ENCODE measurements around the gene GLS2. TPM values are rescaled to one million over a fixed set of nuclear protein-coding genes. Genes with fewer than 3 reads are reported as not detected.

The GLS2 gene
- total and polyA plus RNA-seq, 2 donors (not counting 3 experiments of a cell fraction or from before 2014, with no cell fraction given): 0.04 to 0.33 TPM

DNA sequence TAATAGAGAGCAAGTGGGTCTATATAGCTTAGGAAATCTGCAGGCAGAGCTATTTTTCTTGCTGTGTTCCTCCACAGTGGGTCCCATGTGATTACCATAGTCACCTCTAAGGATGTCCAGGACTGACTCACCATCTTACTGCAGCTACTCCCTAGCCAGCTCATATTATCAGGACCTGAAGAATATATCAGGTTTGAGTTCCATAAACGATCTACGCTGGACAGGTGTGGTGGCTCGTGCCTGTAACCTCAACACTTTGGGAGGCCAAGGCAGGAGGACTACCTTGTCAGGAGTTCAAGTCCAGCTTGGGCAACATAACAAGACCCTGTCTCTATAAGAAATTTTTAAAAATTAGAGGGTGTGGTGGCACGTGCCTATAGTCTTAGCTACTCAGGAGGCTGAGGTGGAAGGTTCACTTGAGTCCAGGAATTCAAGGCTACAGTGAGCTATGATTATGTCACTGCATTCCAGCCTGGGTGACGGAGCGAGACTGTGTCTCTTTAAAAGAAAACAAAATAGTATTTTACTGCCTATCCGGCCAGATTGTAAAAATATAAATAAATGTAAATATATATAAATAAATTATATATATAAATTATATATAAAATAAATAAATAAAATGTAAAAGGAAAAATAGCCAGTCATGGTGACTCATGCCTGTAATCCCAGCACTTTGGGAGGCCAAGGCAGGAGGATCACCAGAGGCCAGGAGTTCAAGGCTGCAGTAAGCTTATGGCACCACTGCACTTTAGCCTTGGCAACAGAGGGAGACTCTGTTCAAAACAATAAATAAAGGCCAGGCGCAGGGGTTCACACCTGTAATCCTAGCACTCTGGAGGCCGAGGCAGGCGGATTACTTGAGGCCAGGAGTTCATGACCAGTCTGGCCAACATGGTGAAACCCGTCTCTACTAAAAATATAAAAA lies 26.5 kb downstream of the GLS2 start:
- DNase-seq (ENCODE audit: low read depth, low spot score) (no peak), FAIRE-seq (peak; percentile 40)
- H3K9me3 ChIP-seq (replicated peaks; ENCODE audit: control insufficient read depth, insufficient read depth, low read length): no peaks in the 10 kb centered on the region
- H3K79me2 ChIP-seq (ENCODE audit: control insufficient read depth, insufficient read depth, low read length): no peaks in the 10 kb centered on the region
- no peak overlapping the region for H3K9ac ChIP-seq (replicated peaks; ENCODE audit: extremely low read depth, insufficient read depth, low read length)
- no peaks in the 10 kb centered on the region for H3K4me1 ChIP-seq (ENCODE audit: control insufficient read depth, extremely low read depth, insufficient read depth, low read length)
- TF ChIP-seq POLR2A (IDR thresholded peaks at IDR 0.05; ENCODE audit: low read depth, low read length) (no peak), POLR2AphosphoS5 (IDR thresholded peaks at IDR 0.05; ENCODE audit: insufficient read depth, low read depth, low read length) (no peak), FOS (IDR thresholded peaks at IDR 0.05; ENCODE audit: borderline replicate concordance, insufficient read depth, low read length) (no peak), GATA2 (IDR thresholded peaks at IDR 0.05; ENCODE audit: insufficient read depth, insufficient read length, low read depth, low read length) (no peak), MYC (IDR thresholded peaks at IDR 0.05; ENCODE audit: low read depth, low read length) (no peak), JUN (IDR thresholded peaks at IDR 0.05; ENCODE audit: borderline replicate concordance, insufficient read depth, insufficient read length, low read depth) (no peak), EZH2 (IDR thresholded peaks at IDR 0.05; ENCODE audit: borderline replicate concordance, low read depth, low read length, severe bottlenecking) (no peak)
- TF ChIP-seq, protein P1, sequence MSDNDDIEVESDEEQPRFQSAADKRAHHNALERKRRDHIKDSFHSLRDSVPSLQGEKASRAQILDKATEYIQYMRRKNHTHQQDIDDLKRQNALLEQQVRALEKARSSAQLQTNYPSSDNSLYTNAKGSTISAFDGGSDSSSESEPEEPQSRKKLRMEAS (IDR thresholded peaks at IDR 0.05; ENCODE audit: insufficient read depth, insufficient read length): no peak
- TF ChIP-seq, protein P2, sequence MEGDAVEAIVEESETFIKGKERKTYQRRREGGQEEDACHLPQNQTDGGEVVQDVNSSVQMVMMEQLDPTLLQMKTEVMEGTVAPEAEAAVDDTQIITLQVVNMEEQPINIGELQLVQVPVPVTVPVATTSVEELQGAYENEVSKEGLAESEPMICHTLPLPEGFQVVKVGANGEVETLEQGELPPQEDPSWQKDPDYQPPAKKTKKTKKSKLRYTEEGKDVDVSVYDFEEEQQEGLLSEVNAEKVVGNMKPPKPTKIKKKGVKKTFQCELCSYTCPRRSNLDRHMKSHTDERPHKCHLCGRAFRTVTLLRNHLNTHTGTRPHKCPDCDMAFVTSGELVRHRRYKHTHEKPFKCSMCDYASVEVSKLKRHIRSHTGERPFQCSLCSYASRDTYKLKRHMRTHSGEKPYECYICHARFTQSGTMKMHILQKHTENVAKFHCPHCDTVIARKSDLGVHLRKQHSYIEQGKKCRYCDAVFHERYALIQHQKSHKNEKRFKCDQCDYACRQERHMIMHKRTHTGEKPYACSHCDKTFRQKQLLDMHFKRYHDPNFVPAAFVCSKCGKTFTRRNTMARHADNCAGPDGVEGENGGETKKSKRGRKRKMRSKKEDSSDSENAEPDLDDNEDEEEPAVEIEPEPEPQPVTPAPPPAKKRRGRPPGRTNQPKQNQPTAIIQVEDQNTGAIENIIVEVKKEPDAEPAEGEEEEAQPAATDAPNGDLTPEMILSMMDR (IDR thresholded peaks at IDR 0.05; ENCODE audit: extremely low read depth in 1 of 2, insufficient read depth in 1 of 2, low read depth in 1 of 2, low read length in 2 of 2): no peak
- H3K36me3 ChIP-seq (ENCODE audit: control insufficient read depth in 2 of 2, extremely low read depth in 1 of 2, insufficient read depth in 2 of 2, low read length in 2 of 2): no peaks in the 10 kb centered on the region
- ChIA-PET CTCF (interaction anchor here (1.0 to 5.0 kb wide), 5 partner anchors 11 to 145 kb away, joined by 3 to 60 read pairs (median 5); partner anchors contain the start of genes CNPY2, STAT2 and TIMELESS), POLR2A (no interaction called here)
- H3K27me3 ChIP-seq (ENCODE audit: control insufficient read depth in 2 of 2, insufficient read depth in 2 of 2, low read length in 2 of 2): no peaks in the 10 kb centered on the region
- intact Hi-C loops (cut with micrococcal nuclease): loop anchor here (5.0 kb wide), 1 partner anchor 194 kb away; the partner anchor contains the start of gene COQ10A
- H3K27ac ChIP-seq (ENCODE audit: insufficient read depth, low read depth, low read length): no peak overlapping the region
- H4K20me1 ChIP-seq (replicated peaks; ENCODE audit: control insufficient read depth, extremely low read depth, insufficient read depth, low read length): no peaks in the 10 kb centered on the region
- dilution Hi-C loops (cut with MboI; ENCODE audit: extremely low pct_ligation_motif_present, low sequenced_read_pairs): no loop called here
- H3K9me1 ChIP-seq (replicated peaks; ENCODE audit: control insufficient read depth, extremely low read depth, insufficient read depth, low read length): no peaks in the 10 kb centered on the region
- H3K4me2 ChIP-seq (ENCODE audit: insufficient read depth, low read length): no peak overlapping the region
- BruUV-seq (replicated peaks): no TSS peak
- H3K4me3 ChIP-seq (replicated peaks in 1 of 3; ENCODE audit: insufficient read depth in 1 of 3, low read depth in 1 of 3, low read length in 3 of 3): no peak overlapping the region
- peak overlapping the region; percentile 34 for H2AFZ ChIP-seq (ENCODE audit: low read depth, low read length)

Data from endothelial cell of umbilical vein (primary cell).